Dermis blood vessel endothelial cell (primary cell): ENCODE results near the gene SLC43A2. TPM values are rescaled to one million over a fixed set of nuclear protein-coding genes. Genes with fewer than 3 reads are reported as not detected.
"Not testable (repeated sequence)": the region's sequence is repeated elsewhere in the genome, so short reads cannot be mapped to it uniquely, and the experiment has no call there.

Experiments
- DNase-seq: peaks from one replicate; pipeline ENCODE4 v3.0.0; 2010
- total RNA-seq: library from RNA; depleted of rRNA; stranded (reverse); fragments of >200 nt; gene quantifications from 2 replicates; pipeline ENCODE4 v1.2.3, GENCODE V29; 2014

Gene SLC43A2
- total RNA-seq, result 33.9 and 53.5 TPM in 2 replicates

DNA sequence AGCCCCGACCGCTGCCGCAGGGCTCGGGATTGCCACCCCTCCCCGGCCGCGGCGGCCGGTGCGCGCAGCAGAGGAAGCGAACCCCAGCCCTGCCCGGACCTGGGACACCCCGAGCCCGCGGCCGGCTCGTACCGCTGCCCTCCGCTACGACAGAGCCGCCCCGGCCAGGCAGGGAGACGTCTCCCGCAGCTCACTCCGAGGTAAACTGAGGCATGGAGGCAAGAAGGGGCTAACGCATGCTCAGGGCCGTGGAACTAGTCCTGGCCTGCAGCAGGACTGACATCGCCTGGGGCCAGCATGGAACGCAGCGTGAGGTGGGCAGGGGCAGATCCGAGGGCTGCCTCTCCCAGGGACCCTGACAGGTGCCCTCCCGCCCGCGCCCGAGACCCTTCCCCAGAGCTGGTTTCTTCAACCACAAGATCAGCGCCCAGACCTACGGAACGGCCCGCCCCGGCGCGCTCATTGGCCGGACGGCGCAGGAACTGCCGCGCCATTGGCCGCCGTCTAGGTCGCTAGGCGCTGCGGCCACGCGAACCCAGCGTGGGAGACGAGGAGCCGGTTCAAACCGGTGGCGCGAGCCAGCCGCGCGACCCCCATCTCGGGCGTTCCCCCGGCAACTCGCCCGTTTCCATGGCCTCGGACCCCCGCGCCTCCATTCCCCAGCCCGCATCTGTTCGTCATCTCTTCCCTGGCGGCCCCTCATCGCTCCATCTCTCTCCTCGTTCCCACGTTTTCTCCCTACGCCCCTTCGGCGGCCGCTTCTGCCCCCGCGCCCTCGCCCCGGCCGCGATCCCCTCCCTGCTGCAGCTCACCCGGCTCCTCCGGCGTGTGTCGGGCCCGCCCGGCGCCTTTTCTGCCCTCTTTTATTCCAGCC is at the start of gene SLC43A2:
SLC43A2 (minus strand) TSS at position 853 of the 874 bp plus-strand sequence. CDS start 960 bp downstream, outside the sequence.
- DNase-seq, result peak; percentile 91

DNA sequence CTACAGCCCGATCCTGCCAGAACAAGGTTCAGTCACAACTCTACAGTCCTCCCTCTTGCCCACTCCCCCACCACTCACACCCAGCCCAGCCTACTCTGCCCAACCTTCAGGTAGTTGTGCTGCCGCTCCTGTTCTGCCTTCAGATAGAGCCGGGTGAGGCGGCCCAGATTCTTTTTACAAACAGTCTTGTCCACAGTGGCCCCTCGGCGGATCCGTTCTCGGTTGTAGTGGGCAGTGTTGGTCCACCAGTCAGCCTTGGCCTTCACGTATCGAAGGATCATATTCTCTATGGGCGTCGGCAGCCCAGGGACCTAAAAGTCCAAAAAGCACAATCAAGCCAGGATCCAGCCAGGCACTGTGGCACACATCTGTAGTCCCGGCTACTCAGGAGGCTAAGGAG is 47.8 kb upstream of the SLC43A2 start:
- DNase-seq, result no peak

DNA sequence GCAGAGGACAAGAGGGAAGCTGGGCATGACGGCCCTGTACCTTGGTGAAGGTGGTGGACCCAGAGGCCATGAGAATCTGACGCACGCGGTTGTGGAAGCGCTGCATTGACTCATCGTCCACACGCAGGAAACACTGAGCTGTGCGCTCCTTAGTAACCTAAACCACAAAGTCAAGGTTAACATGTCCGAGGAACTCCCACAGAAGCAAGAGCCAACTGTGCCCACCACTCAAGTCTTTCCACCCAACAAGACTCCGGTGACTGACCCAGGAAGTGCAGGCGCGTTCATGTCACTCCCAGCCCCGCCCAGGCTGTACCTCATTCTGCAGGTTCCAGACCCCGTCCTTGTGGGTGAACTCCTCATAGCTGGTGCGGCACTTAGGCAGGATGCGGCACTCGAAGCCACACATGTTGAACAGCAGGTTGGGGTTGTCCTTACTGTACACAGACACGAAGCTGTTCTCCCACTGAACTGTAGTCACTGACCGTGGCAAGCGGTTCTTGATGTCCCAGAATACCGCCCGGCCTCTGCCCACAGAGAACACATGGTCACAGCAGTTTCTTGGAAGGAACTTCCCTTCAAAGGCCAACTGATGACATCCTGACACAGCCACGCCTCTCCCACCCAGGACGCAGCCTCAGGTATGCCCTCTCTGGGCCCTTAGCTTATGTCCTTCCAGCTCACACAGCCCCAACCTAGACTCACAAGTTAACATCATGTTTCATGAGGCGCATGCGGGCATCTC is 44.6 kb upstream of the SLC43A2 start:
- peak; percentile 30 for DNase-seq

DNA sequence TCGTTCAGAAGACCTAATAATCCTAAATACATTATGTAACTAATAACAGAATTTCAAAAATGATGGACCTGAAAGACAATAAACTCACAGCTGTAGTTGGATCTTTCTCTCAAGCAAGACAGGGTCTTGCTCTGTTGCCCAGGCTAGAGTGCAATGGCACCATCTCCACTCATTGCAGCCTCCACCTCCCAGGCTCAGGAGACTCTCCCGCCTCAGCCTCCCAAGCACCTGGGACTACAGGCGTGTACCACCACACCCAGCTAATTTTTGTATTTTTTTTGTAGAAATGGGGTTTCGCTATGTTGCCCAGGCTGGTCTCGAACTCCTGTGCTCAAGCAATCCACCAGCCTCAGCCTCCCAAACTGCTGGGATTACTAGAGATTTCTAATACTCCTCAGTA is 35.3 kb upstream of the SLC43A2 start:
- DNase-seq, result not testable (repeated sequence)

DNA sequence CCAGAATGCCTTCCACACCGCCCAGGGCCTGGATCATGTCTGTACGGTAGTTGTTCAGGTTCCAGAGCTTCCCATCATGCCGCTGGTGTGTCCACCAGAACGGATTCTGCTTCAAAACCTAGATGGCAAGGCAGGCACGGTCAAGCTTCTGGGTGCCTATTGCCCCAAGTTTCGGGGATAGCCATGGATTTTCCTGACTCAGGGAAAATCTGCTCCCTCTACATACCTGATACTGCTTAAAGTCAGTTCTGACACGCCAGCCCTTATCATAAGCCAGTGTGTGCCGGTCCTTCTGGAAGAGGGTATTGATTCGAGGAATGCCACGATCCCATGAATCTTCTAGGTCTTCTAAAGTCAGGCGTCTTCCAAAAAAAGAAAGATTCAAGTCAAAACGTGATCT is 32.4 kb upstream of the SLC43A2 start:
- no peak for DNase-seq

DNA sequence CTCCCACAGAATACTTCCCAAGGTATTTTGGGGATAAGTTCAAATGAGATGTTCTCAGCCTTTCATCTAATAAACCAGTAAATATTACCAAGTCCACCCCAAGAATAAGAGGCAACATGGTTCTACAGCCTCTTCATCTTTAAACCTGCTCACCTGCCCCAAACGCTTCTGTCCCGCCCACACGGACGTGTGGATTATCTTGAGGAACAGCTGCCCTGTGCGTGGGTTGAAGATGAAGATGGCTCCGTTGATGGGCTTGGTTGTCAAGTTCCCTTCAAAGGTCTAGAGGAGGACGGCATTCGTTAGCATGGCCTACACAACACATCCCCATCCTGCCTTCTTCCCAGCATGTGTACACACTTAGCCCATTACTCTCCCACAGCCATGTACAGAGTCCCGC is 29.5 kb upstream of the SLC43A2 start:
- DNase-seq, result no peak

DNA sequence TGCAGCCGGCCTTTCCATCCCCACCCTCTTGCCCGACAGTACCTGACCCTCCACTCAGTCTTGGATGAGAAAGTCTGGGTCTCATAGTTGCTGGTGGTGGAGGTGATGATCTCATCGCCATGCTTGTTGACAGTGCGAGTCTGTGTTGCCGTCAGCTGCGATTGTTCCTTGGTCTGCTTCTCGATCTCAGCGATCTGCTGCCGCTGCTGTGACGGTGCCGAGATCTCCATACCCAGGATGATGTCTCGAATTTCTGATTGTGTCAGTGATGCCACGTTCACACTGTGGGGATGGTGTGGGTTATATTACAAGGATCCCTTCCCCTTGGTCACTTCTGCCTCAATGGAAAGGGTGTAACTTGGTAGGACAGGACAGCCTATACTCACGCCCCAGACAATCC is 25.1 kb upstream of the SLC43A2 start:
- no peak for DNase-seq

DNA sequence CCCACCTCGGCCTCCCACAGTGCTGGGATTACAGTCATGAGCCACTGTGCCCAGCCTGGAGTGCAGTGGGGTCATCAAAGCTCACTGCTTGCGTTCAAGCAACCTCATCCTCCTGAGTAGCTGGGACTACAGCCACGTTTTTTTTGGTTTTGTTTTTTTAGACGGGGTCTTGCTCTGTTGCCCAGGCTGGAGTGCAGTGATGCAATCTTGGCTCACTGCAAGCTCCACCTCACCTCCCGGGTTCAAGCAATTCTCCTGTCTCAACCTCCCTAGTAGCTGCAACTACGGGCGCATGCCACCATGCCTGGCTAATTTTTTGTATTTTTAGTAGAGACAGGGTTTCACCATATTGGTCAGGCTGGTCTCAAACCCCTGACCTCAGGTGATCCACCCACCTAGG is 24.2 kb upstream of the SLC43A2 start:
- not testable (repeated sequence) for DNase-seq

DNA sequence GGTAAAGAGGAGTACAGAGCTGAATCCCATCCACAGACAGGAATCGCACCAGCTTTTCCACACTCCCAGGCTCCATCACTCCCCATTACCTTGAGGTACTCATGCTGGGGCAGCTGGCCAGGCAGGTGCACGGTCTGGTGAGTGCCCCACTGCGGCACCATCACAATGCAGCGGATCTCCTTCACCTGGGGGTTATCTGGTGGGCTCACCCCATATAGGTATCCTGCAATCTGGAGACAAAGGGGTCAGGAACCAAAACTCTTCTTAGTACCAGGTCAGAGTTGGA is 22.9 kb upstream of the SLC43A2 start:
- DNase-seq, result no peak

DNA sequence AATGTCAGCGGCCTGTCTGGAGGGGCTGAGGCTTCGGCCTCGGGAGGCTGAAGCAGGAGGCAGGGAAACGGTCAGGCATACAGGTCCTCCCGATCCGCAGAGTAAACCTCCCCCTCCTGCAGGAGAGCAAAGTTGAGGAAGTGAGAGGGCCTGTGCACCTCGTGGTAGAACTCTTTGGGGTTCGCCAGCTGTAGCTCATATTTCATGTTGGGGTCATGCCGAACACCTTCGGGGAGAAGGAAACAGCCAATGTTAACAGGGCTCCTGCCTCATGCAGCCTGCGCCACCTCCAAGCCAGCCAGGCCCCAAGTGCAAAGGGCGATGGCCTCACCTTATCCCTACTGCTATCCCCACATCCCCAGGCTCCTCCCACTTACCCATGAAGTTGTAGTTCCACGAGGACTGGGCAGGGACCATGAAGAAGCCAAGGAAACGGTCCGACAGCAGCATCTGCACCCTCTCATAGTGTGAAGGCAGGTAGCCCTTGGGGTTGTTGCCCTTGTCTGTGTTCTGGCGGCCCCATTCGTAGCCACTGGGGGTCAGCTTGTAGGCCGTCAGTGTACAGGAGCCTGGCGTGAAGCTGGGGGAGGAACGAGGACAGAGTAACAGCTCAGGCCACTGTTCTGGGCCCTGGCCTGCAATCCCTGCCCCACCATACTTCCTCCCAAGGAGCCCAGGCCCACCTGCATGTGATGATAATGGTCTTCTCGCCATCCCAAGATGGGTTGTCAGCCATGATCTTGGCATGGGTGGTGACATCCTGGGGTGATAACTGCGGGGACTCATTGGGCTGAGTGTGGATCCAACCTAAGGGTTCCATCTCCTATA is 22.3 kb upstream of the SLC43A2 start:
- DNase-seq, result no peak

DNA sequence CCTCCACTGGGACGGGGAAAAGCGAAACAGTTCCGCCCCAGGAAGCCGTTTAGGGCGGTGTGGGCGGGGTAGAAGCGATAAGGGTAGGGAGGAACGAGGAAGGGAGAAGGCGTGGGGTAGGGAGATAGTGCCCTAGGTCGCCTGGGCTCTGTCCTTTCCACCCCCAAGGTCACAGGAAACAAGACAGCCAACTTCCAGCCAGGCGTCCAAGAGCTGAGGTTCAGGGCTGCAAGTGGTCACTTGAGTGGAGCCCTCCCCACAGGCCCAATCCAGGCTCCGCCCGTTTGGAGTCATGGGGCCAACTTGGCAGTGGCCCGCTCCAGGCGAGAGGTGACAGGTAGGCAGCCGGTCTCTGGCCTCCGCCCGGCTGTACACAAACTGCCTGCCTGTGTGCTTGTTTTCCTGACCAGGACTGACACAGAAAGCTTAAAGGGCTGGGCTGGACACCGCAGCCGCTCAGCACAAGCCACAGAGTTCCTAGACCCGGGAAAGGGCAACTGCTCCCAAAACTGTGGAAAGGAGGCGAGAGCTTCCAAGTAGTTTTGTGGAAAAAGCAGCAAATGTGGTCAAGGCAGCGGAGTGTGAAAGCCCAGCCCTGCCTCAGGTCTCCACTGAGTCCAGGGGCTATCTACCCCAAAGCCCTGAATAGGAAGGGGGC is 21.3 kb upstream of the SLC43A2 start, which contains the start of gene RILP:
RILP (minus strand) TSS at position 23 of the 658 bp plus-strand sequence. CDS start 62 bp downstream, outside the sequence.
- DNase-seq, result peak; percentile 67

DNA sequence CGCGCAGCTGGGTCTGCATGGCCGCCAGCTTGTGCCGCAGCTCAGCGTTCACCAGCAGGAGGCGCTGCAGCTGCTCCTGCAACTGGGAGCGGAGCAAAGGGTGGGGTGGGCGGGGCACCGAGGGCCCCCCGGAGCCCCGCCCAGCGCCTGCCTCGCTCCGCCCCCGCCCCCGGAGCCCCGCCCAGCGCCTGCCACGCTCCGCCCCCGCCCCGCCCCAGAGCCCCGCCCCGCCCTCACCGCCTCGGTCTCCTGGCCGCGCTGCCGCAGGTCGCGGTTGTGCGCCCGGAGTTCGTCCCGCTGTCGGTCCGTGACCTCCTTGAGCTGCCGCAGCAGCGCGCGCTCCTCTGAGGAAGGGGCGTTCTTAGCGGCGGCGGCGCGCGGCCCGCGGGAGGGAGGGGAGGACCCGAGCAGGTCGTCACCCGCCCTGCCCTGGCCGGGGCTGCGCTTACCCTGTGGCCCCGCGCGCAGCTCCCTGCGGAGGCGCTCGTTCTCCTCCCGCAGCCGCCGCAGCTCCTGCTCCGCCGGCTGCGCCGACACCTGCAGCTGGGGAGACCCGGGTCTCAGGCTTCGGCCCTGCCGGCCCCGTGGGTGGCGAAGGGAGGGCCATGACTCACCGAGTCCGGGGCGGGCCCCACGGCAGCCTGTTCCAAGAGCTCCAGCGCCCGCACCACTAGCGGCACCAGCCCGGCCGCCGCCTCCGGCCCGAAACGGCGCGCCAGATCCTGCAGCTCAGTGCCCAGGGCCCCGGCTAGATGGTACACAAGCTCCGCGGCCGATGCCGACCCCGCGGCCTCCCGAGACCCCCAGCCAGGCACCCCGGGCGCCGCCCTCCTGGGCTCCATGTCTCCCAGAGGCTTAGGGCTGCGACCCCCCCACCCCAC is 20.6 kb upstream of the SLC43A2 start:
- peak; percentile 98 for DNase-seq

DNA sequence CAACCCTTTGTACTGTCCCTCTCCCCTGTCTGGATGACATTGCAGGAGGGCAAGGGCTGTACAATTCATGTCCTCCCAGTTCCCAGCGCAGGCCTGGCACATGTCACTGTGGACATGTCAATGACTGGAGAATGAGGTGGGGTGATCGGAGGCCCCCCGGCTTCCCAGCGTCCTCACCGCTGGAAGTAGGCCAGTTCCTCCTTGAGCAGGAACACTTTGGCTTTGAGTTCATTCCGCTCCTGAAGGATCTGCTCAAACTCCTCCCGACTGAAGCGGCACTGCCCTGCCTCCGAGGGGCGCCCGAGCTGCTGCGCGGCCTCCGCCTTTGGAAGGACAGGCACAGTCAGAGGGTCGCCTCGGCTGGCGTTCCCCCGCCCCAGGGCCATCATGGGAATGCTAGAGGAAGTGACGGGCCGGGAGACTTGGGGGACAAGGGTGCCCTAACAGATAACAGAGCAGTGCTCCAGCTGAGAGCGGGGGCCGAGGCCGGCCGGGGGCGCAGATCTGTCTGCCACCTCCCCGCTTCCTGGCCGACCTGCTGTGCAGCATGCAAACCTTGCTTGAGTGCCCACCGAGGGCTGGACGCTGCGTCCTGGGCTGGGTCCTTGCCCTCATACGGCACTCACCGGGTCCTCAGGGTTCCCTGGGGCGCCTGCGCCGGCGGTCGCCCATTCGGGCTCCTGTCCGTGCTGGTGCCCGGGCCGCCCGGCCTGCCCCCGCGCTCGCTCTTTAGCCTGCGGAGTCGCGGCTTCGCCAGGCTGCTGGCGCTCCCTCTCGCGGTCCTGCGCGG is 19.7 kb upstream of the SLC43A2 start:
- DNase-seq, result peak; percentile 64

DNA sequence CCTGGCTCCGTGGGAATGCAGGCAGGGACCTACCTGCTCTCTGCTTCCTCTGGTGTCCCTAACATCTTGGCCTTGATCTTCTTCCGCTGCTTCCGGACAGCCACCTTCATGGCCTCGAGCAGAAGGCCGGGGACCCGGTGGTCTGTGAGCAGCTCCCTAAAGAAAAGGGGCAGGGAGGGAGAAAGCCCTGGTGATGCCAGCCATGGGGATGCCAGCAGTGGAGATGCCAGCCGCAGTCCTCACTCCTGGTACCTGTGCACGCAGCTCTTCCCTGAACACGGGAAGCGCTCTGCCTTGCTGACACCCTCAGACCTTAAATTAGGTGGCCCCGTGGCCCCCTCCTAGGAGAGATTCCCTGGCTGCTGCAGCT is 19.2 kb upstream of the SLC43A2 start:
- no peak for DNase-seq

DNA sequence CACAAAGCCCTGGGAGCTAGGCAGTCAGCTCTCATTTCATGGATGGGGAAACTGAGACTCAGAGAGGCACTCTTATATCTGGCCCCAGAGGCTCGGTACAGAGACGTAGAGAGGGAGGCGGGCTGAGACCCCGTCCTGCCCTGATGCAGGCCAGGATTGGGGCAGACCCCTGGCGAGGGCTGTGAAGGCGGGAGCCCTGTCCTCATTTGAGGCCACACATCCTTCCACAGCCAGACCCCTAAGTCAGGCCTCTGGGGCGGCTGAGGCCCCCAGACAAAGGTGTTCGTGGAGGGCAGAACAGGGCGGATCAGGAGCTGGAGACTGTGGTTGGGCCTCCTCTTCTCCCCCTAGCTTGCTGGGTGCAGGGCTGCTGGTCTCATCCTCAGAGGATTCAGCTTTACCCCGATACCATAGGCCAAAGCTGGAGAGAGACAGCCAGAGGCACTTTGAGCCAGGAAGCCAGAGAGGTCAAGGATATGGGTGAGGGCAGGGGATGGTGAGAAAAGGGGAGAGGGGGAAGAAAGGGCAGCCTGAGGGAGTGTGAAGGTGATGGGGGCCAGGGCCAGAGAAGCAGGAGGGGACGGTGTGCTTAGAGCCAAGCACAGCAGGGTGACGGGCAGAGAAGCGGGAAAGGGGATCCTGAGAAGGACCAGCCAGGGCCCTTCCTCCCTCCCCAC is 17.7 kb upstream of the SLC43A2 start:
- DNase-seq, result no peak

DNA sequence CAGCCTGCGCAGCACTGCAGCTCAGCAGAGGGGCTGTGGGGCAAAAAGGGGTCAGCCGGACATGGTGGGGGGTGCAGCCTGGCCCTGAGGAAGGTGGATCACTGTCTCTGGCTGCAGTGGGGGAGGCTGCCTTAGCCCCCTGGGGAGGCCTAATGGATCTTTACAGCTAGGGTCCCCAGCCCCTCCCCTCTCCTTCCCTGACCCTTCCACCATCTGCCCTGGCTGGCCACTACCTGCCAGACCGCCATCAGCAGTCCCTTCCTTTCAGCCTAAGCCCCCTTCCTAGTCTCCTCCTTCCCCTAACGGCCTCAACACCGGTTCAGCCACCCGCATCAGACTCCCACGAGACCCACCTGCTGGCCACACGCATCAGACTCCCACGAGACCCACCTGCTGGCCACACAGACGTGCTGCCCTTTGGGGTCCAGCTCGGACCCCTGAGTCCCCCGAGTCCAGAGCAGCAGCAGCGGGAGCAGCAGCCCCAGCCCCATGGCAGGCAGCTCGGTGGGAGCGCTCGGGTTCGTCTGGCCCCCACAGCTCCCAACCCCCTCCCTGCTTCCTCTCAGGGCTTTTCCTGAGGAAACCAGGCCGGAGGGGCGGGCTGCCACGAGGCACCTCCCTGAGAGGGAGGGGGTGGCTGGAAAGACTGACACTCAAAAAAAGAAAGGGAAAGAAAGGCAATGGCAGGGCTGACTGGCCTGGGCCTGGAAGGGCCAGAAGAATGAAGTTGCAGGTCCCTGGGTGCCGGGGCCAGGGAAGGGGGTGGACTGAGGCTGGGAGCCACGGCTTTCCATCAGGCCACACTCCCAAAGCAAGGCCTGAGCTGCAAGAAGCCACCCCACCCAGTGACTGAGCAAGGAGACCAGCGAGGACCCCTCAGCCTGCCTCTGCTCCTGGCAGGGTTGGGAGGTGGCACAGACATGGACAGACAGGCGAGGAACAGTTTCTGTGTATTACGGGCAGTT is 16.9 kb upstream of the SLC43A2 start, which contains the start of gene SCARF1:
SCARF1 (minus strand) TSS at position 526 of the 965 bp plus-strand sequence; CDS start at position 491, 35 bp downstream.
- peak; percentile 87 for DNase-seq

DNA sequence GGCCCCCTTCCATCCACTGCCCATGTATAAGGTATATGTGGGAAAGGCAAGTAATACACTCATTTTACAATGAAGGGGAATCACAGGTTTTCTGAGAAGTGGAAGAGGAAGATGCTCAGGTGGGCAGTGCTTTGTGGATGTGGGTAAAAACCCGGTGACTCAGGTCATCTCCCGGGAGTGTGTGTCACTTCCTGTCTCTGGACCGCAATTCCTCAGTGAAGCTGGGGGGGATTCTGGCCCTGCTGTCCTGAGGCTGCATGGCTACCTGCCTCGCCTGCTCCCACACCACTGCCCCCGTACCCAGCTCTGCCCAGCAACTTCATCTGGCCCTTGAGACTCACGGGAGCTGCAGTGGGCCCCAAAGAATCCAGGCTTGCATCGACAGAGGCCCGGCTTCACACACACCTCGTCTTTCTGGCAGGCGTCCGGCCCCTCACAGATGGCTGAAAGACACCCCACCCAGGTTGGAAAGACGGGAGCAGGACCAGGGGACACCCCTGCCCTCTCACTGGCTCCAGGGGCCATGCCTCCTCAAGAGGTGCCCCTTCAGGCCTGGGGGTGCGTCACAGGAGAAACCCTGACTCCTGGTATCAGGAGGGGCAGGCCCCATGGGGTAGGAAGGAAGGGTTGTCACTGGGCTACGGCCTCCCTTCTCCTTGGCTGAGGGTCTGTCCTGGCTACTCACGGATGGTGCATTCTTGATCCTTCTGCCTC is 16.0 kb upstream of the SLC43A2 start:
- DNase-seq, result peak; percentile 76

DNA sequence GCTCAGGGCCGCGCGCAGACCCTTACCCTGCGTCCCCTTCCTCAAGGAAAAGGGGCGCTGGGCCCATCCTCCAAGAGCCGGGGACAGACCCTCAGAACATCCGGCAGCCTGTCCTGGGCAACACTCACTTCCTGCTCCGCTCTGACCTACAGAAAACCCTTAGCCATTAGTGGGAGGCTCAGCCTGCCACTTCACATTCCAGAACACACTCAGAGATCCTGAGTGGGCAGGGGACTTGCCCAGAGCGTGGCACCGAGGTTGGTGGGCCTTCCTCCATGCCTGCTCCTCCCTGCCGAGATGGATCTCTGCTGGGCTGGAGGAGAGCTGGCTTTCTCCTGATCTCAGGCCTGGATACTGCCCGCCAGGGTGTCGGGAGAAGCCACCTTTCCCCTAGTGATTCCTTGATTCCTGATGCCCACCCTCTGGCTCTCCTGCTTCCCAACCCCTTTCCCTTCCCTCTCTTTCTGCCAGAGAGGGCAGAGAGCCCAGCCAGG is 15.4 kb upstream of the SLC43A2 start:
- peak; percentile 53 for DNase-seq
